Activated CD4-positive, alpha-beta T cell treated with anti-CD3 and anti-CD28 coated beads, Interleukin-2, amount 50 U/mL, for 24 hours (primary cell): Measurements from ENCODE around the gene TMEM63A.

Experiments
- DNase-seq, 2 donors: peaks; one replicate each; pipeline ENCODE4 v3.0.0-alpha.2; 2020; ENCODE audit warnings: low read depth in 1 of 2, low spot score in 1 of 2

TMEM63A gene

GRCh38 chr1:225868631-225869330, 13.4 kb downstream of the TMEM63A start:
- DNase-seq: no peak

DNA sequence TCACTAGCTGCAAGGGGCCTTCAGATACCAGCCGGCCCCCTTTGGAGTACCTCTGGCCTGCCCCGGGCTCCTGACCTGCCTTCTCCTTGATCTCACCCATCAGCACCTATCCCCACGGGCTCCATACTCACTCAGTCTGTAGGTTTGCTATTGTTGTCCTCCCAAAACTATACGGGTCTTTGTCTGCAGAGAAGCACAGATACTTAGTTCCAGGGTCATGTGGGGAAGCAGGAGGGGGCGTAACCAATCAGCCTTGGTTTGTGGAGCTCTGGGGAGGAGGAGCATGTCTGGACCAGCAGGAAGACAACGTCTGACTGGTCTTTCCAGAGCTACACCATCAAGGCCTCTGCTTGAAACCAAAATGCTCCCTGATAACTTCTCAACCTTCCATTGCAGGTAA, 15.2 kb downstream of the TMEM63A start:
- DNase-seq: no peak

DNA sequence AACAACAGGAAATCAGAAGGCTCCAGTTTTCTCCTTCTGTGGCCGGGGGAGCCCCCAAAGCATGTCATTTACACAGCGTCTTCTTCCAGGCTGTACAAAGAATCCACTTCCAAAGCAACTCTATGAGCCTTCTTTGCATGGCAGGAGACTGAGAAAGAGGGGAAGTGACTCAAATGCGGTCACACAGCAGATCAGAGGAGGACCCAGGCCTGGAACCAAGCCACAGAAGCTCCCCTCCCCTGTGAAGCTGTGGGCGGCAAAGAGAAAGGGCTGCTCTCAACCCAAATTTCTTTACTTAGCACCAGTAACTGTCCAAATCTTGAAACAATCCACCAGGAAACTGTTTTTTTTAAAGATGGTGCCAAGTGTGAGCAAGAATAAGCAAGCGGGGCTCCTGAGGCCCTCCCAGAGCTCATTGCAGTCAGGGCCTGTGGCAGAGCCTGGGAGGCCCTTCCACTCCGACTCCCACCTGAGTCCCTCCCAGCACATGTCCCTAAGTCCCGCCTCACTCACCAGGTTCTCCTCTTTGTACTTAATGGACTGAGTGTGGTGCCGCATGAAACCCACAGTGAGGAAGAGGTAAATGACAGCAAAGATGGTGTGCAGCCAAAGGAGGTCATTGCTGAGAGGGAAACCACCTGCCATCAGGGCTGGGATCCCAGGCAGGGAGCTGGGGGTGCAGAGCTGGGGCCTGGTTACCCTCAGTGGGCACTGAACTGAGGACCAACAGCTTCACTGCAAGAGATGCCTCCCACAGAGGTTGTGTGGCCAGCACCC, 15.9 kb downstream of the TMEM63A start:
- peak; percentile 37 to 76 for DNase-seq

DNA sequence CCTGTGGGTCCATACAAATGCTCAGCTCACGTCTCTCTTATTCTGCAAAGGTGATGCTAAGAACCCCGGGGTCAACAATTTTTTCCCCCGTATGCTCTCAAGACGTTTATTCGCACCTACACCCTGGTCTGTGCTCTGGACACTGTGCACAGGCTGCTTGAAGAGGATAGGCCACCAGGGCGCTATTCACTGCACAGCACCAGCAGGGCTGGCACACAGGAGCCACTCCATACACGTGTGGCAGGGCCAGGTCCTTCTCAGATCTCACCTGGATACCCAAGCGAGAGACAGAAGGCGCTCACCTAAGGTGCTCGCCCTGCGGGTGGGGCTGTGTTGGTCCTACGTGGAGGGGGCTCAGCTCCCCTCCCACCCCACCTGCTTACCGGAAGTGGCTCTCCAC, 16.7 kb downstream of the TMEM63A start:
- no peak for DNase-seq

GRCh38 chr1:225863167-225863566, 19.0 kb downstream of the TMEM63A start:
- no peak for DNase-seq

- DNase-seq: no peak
Measured at GRCh38 chr1:225862581-225862950, 19.6 kb downstream of the TMEM63A start.

DNA sequence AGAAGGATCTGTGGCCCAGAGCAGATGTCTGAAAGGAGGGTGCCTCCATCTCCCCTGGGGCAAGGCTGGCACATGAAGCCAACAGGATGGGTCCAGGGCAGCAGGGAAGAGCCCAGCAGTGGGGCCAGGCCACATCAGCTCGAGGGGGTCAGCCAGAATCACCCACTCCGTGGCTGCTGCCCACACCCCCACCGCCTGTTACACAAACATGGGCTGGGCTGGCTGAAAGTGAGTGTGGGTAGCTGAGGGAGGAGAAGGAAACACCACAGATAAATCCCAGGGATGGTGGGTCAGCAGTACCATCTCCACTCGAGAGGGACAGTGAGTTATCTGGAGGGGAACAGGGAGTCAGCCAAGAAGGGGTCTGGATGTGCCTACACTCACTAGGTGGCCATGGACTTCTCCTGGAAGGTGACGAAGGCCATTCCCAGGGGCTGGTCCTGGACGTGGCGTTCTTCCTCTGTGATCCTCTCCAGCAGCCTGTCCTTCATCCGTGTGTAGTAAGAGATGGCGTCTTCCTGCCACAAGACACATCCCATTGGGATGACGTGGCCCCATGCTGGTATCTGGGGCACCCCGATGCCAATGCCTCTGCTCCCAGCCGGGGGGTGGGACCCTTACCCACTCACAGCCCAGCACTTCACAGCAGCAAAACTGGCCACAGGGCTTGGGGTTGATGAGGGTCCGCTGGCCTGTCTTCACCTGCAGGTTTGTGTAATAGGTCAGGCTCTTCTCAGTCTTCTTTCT, 20.2 kb downstream of the TMEM63A start:
- no peak for DNase-seq

DNA sequence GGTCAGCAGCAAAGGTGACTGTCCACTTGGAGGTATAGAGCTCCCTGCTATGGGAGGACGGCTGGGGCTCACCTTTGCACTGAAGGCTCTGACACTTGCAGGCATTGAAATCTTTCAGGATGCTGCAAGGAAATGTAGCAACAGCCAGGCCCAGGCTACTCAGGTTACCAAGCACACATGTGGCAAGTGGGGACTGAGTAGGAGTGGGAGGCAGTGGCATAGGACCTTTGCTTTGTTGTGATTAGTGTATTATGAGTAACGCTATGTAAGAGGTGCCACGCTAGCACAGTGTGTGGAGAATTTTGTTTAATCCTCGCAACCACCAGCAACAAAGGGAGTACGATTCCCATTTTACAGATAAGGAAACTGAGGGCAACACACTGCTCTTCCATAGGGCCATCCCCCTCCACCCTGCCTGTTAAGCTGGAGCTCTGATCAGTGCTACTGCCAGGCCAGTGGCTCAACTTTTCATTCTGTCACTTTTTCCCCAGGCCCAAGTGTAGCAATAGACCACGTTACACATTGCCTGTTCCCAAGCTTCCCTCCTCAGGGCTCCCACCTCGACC, 21.2 kb downstream of the TMEM63A start:
- no peak for DNase-seq

GRCh38 chr1:225860107-225860506, 22.1 kb downstream of the TMEM63A start:
- DNase-seq: no peak

GRCh38 chr1:225859151-225859550, 23.0 kb downstream of the TMEM63A start:
- no peak for DNase-seq

DNA sequence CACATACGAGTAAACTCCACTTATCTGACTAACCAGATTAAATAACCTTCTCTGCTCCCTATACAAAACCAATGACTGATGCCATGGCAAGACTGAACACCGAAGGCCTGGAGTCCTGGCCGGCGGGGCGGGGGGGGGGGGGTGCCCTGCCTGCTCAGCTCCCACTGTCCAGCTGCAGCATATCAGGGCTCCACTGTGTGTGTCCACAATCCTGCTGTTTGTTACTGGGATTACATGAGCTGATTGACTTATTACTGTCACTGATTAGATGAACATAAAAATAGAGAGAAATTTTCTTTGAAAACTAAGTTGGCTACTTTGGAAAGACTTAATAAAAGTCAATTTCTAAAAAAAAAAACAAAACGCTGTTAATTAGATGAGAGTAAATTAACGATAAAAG, 24.9 kb downstream of the TMEM63A start:
- DNase-seq: no peak

DNA sequence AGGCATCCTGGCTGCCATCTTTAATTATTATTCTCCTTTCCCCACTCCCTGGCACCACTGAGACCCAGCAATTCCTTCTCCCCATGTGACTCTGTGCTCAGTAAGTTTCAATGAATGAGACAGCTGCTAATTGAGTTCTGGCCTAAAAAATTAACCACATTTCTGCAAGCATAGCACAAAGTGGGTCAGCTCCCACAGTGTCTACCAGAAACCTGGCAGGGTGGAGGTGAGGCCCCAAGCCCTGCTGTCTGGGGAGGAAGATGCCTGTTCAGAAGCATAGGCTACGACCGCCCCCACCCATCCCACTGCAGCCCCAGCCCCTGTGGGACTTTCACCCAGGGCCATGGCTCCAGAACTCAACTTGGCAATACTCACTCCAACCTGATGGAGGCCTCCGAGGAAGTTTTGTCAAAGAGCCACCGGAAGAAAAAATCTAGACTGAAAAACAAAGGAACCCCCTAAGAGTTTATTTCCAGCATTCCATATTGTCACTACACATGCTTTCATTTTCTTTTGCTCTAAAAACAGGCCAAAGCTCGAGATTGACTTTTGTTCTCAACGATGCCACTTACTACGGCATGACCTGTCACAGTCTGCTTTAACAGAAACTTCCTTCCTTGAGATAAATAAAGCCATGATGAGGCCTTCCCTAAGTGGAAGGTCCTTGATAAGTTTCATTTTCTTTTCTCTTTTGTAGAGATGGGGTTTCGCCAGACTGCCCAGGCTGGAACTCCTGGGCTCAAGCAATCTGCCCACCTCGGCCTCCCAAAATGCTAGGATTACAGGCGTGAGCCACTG, 26.5 kb downstream of the TMEM63A start:
- DNase-seq: no peak

DNA sequence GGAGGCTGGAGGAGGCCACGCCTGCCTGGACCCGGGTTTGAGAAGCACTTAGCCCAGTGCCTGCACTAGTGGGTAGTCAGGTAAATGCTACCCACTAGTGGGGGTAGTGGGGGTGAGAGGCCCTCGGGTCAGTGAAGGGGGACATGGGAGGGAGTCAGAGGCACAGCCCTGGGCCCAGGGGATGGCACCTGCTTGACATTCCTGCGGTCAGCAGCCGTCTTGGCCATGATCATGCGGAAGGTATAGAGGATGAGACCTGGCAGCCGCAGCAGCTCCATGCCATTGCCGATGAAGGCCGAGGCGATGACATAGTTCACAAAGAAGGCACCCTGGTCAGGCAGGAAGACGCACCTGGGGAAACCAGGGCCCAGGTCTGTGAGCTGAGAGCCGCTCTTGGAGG, 28.7 kb downstream of the TMEM63A start:
- no peak for DNase-seq

- no peak for DNase-seq
Measured at GRCh38 chr1:225852413-225853124, 29.6 kb downstream of the TMEM63A start.

DNA sequence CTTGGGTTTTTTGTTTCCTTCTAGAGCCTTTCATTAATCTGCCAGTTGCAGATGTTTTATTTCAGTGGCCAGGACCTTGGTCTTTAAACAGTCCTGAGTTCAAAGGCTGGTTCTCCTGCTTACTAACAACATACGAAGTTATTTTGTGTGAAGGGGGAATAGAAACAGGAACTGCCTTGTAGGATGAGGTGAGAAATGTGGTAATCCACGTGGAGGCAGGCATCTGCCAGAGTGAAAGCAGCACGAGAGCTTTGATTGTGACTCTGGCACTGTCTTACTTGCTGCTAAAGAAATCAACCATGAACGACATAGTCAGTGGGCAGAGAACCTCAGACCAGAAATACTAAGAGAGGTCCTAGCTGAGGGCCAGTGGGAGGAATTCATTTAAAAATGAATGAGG, 30.4 kb downstream of the TMEM63A start:
- DNase-seq: no peak

GRCh38 chr1:225850370-225850769, 31.8 kb downstream of the TMEM63A start:
- DNase-seq: no peak

GRCh38 chr1:225849925-225850324, 32.3 kb downstream of the TMEM63A start:
- DNase-seq: no peak

GRCh38 chr1:225848030-225848955, 33.9 kb downstream of the TMEM63A start:
- DNase-seq: no peak

DNA sequence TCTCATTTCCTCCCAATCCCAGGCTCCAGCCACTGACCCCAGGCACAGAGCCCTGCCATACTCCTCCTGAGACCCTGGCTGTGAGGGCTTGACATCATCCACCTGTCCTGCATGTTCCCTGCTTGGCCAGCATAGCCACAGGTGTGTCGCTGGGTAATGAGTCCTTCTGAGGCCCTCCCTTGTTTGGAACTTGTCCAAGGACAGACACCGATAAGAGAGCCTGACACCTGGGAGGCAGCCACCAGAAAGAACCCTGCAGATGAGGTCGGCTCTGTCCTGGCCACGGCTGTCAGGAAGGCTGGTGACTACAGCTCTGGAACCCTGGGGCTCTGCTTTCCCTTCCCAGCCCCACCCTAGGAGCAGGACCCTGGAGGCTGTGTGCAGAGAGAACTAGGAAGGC, 34.6 kb downstream of the TMEM63A start:
- no peak for DNase-seq
